Cardiac muscle cell (in vitro differentiated cells and primary cell): Measurements from ENCODE around the gene CPED1. TPM values are rescaled to one million over a fixed set of nuclear protein-coding genes. Genes with fewer than 3 reads are reported as not detected.
"Not testable (repeated sequence)": the region's sequence is repeated elsewhere in the genome, so short reads cannot be mapped to it uniquely, and the experiment has no call there.

Source experiments
- DNase-seq, 2 donors: peaks; one replicate each; pipeline versions ENCODE4 v3.0.0 to v3.0.0-alpha.2; 2010 to 2017; ENCODE audit warnings: low read depth in 1 of 2, low spot score in 1 of 2
- H3K27ac ChIP-seq: fragments of 200-600 bp; sonication (generic); 2 replicates; pipeline ENCODE4 v1.5.1; 2016
- H3K27me3 ChIP-seq: fragments of 200-600 bp; sonication (generic); 2 replicates; pipeline ENCODE4 v1.6.0; 2016; ENCODE audit warnings: control low read depth
- H3K36me3 ChIP-seq: fragments of 200-600 bp; sonication (generic); 2 replicates; pipeline ENCODE4 v1.5.1; 2016; ENCODE audit warnings: control low read depth
- H3K4me1 ChIP-seq: fragments of 200-600 bp; sonication (generic); 2 replicates; pipeline ENCODE4 v1.8.1; 2017; ENCODE audit warnings: low read depth, mild to moderate bottlenecking, mixed run types
- H3K4me3 ChIP-seq: fragments of 200-600 bp; sonication (generic); 2 replicates; pipeline ENCODE4 v1.5.1; 2016; ENCODE audit warnings: mild to moderate bottlenecking
- H3K9me3 ChIP-seq: fragments of 200-600 bp; sonication (generic); 2 replicates; pipeline ENCODE4 v1.5.1; 2017; ENCODE audit warnings: low read depth, mild to moderate bottlenecking, control low read depth
- CTCF ChIP-seq: IDR thresholded peaks from 2 replicates; pipeline ENCODE4 v1.5.1; 2012; ENCODE audit warnings: low read depth, mild to moderate bottlenecking, low read length
- polyA plus RNA-seq: library from polyadenylated mRNA; unstranded; fragments of >200 nt; fragmentation: Nextera tagmentation; extraction: Ambion mirVana; gene quantifications from 2 replicates; pipeline ENCODE4 v1.2.1, GENCODE V29; 2016
- total RNA-seq: library from RNA; depleted of rRNA; stranded (reverse); fragments of >200 nt; gene quantifications from 2 replicates; pipeline ENCODE4 v1.2.3, GENCODE V29; 2016

CPED1 gene
- total and polyA plus RNA-seq, 2 experiments from 2014 or later, result 0.67 to 3.2 TPM

- DNase-seq, result no peak
- Histone ChIP-seq H3K36me3 (no peaks in the 10 kb centered on the region), H3K27ac (no peak overlapping the region), H3K4me1 (no peaks in the 10 kb centered on the region), H3K9me3 (no peaks in the 10 kb centered on the region), H3K4me3 (no peak overlapping the region), H3K27me3 (no peaks in the 10 kb centered on the region)
- TF ChIP-seq CTCF, result no peak
Measured at GRCh38 chr7:121116396-121116795, 127.9 kb downstream of the CPED1 start.

GRCh38 chr7:121119047-121119446, 130.5 kb downstream of the CPED1 start:
- Histone ChIP-seq H3K4me3 (no peak overlapping the region), H3K9me3 (no peaks in the 10 kb centered on the region), H3K4me1 (no peaks in the 10 kb centered on the region), H3K27ac (no peak overlapping the region), H3K36me3 (no peaks in the 10 kb centered on the region), H3K27me3 (no peaks in the 10 kb centered on the region)
- DNase-seq, result no peak
- no peak for TF ChIP-seq CTCF

- Histone ChIP-seq H3K36me3 (no peaks in the 10 kb centered on the region), H3K4me1 (no peaks in the 10 kb centered on the region)
Measured at GRCh38 chr7:121123032-121123431, 134.5 kb downstream of the CPED1 start.

GRCh38 chr7:121125454-121125853, 136.9 kb downstream of the CPED1 start:
- H3K4me1 ChIP-seq, DNase-seq, H3K27me3 ChIP-seq, H3K9me3 ChIP-seq, H3K4me3 ChIP-seq, H3K27ac ChIP-seq, H3K36me3 ChIP-seq: not testable (repeated sequence)

More at GRCh38 chr7:121123032-121123431, 134.5 kb downstream of the CPED1 start:
- H3K9me3 ChIP-seq, result no peaks in the 10 kb centered on the region
- no peak for DNase-seq
- H3K27ac ChIP-seq, result no peak overlapping the region
- no peak for TF ChIP-seq CTCF
- no peaks in the 10 kb centered on the region for H3K27me3 ChIP-seq
- no peak overlapping the region for H3K4me3 ChIP-seq

- Histone ChIP-seq H3K27me3 (no peaks in the 10 kb centered on the region), H3K27ac (no peak overlapping the region), H3K36me3 (no peaks in the 10 kb centered on the region), H3K9me3 (no peaks in the 10 kb centered on the region), H3K4me3 (no peak overlapping the region), H3K4me1 (no peaks in the 10 kb centered on the region)
- DNase-seq, result no peak
- no peak for TF ChIP-seq CTCF
Measured at GRCh38 chr7:121126201-121126600, 137.7 kb downstream of the CPED1 start.

- H3K9me3 ChIP-seq, result no peaks in the 10 kb centered on the region
- DNase-seq, result peak in 1 of 2 donors; percentile 60
- H3K4me3 ChIP-seq, result no peak overlapping the region
- no peaks in the 10 kb centered on the region for H3K4me1 ChIP-seq
- no peaks in the 10 kb centered on the region for H3K27me3 ChIP-seq
- no peaks in the 10 kb centered on the region for H3K36me3 ChIP-seq
- no peak overlapping the region for H3K27ac ChIP-seq
- peak; percentile 32 for TF ChIP-seq CTCF
Measured at GRCh38 chr7:121126801-121127534, 138.5 kb downstream of the CPED1 start.
